ENCODE measurements around the gene C2CD3. TPM values are rescaled to one million over a fixed set of nuclear protein-coding genes. Genes with fewer than 3 reads are reported as not detected.

C2CD3 gene
- total RNA-seq, 1 experiment from 2014 or later: 22.0 TPM

- Mint-ChIP-seq H3K4me1 (peaks cover 29 to 33% of the 10 kb centered on the region in 2 experiments), H3K4me3 (no peak overlapping the region), H3K27ac (no peak overlapping the region), H3K27me3 (ENCODE audit: low read depth) (no peaks in the 10 kb centered on the region), H3K36me3 (ENCODE audit: insufficient read depth in 1 of 3, low read depth in 3 of 3) (peaks cover 0 to 27% (median 22%) of the 10 kb centered on the region in 3 experiments; a peak in 6 of 7 replicates), H3K9me3 (no peaks in the 10 kb centered on the region)
- TF ChIP-seq, protein P1, sequence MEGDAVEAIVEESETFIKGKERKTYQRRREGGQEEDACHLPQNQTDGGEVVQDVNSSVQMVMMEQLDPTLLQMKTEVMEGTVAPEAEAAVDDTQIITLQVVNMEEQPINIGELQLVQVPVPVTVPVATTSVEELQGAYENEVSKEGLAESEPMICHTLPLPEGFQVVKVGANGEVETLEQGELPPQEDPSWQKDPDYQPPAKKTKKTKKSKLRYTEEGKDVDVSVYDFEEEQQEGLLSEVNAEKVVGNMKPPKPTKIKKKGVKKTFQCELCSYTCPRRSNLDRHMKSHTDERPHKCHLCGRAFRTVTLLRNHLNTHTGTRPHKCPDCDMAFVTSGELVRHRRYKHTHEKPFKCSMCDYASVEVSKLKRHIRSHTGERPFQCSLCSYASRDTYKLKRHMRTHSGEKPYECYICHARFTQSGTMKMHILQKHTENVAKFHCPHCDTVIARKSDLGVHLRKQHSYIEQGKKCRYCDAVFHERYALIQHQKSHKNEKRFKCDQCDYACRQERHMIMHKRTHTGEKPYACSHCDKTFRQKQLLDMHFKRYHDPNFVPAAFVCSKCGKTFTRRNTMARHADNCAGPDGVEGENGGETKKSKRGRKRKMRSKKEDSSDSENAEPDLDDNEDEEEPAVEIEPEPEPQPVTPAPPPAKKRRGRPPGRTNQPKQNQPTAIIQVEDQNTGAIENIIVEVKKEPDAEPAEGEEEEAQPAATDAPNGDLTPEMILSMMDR (conservative IDR thresholded peaks at IDR 0.05): no peak
- Histone ChIP-seq H3K9ac (ENCODE audit: extremely low read depth, insufficient read length, low read length) (no peak overlapping the region), H3T11ph (ENCODE audit: low read length) (no peak overlapping the region), H2BK5ac (ENCODE audit: insufficient read length, low read length) (no peak overlapping the region), H4K8ac (replicated peaks; ENCODE audit: insufficient read length, low read depth, low read length) (no peak overlapping the region), H3K4me1 (ENCODE audit: insufficient read depth, low read length) (no peaks in the 10 kb centered on the region; the same call in 1 of the 2 replicates), H3K79me2 (ENCODE audit: insufficient read depth, low read length) (no peaks in the 10 kb centered on the region), H3K18ac (ENCODE audit: insufficient read length, low read depth, low read length) (no peak overlapping the region), H2BK20ac (ENCODE audit: low read depth, low read length, poor library complexity, severe bottlenecking) (no peak overlapping the region), H4K20me1 (ENCODE audit: control insufficient read depth, insufficient read depth, insufficient read length) (no peaks in the 10 kb centered on the region), H3K23me2 (ENCODE audit: insufficient read length, low read depth, low read length, poor library complexity, severe bottlenecking) (no peaks in the 10 kb centered on the region), H3K27me3 (ENCODE audit: insufficient read depth, low read length) (no peaks in the 10 kb centered on the region), H3K4me2 (ENCODE audit: insufficient read depth, insufficient read length, low read length) (no peak overlapping the region), H3K14ac (ENCODE audit: insufficient read depth, low read length) (no peak overlapping the region), H3K4ac (ENCODE audit: low read depth, low read length) (no peak overlapping the region), H4K5ac (ENCODE audit: insufficient read length, low read depth, low read length) (no peak overlapping the region), H2BK120ac (ENCODE audit: low read depth, low read length, poor library complexity, severe bottlenecking) (no peak overlapping the region), H3K27ac (ENCODE audit: insufficient read length, low read depth, low read length) (no peak overlapping the region), H4K91ac (ENCODE audit: insufficient read length, low read depth, low read length) (no peak overlapping the region), H2AK5ac (ENCODE audit: insufficient read length, low read length) (no peak overlapping the region), H2BK15ac (ENCODE audit: low read depth, low read length) (no peak overlapping the region), H2AFZ (ENCODE audit: low read length) (no peak overlapping the region), H2BK12ac (ENCODE audit: insufficient read length, low read depth, low read length) (no peak overlapping the region), H3K23ac (ENCODE audit: insufficient read length, low read depth, low read length) (no peak overlapping the region), H3K56ac (ENCODE audit: insufficient read length, low read depth, low read length) (no peak overlapping the region), H3K9me3 (ENCODE audit: control insufficient read depth, low read depth, low read length) (no peaks in the 10 kb centered on the region), H3K79me1 (ENCODE audit: insufficient read depth, low read depth, low read length, poor library complexity, severe bottlenecking) (no peaks in the 10 kb centered on the region)
- no CpG with 5 or more reads among the region's 4 CpGs for WGBS (ENCODE audit: extremely low coverage, insufficient read length, low lambda C conversion rate)
- no peak for DNase-seq
Observed at GRCh38 chr11:74097686-74098237, 73.0 kb downstream of the C2CD3 start.

All from H9 (cell line).